ENCODE data around the gene RABGAP1. TPM values are rescaled to one million over a fixed set of nuclear protein-coding genes. Genes with fewer than 3 reads are reported as not detected.

The RABGAP1 gene
- total and polyA plus RNA-seq, 2 experiments from 2014 or later: 8.5 to 33.9 TPM

DNA sequence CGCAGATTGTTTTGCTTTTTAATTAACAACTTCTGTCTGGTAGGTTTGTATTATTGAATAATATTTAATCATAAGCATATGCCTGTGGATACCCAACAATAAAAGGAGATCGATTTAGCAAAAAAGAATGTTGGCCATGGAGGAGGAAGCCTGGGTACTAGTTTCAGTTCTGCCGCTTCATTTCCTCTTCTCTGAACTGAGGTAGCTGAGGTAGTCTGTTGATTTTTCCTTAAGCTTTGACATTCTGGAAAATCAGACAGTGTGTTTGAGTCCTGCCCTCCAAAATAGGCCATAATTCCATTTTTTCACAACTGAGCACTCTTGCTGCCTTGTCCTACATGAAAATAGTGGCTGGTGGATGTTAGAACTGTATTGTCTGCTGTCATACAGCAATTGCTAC is 86.7 kb downstream of the RABGAP1 start:
- Histone ChIP-seq H4K20me1 (replicated peaks; ENCODE audit: insufficient read depth) (0 out of 2 replicates have a peak, but pooled peaks cover 2% of the 10 kb centered on the region), H3K4me3 (no peak overlapping the region), H3K4me2 (no peak overlapping the region), H3K4me1 (ENCODE audit: insufficient read depth) (no peaks in the 10 kb centered on the region), H2AFZ (no peak overlapping the region), H3F3A (replicated peaks; ENCODE audit: low read depth) (no peaks in the 10 kb centered on the region), H3K79me2 (replicated peaks; ENCODE audit: insufficient read depth) (no peaks in the 10 kb centered on the region), H3K27me3 (ENCODE audit: insufficient read depth) (no peaks in the 10 kb centered on the region), H3K27ac (ENCODE audit: low read depth) (no peak overlapping the region), H3K36me3 (ENCODE audit: insufficient read depth) (peaks cover 4% of the 10 kb centered on the region; the same call in 1 of the 2 replicates), H3K9me2 (ENCODE audit: insufficient read depth) (no peaks in the 10 kb centered on the region)
- peaks cover 10% of the 10 kb centered on the region for H3K36me3 Mint-ChIP-seq (ENCODE audit: low read depth)
- H3K27me3 Mint-ChIP-seq (ENCODE audit: insufficient read depth, low read depth, poor library complexity): no peaks in the 10 kb centered on the region
- no peaks in the 10 kb centered on the region for H3K9me3 Mint-ChIP-seq
- TF ChIP-seq, protein P1, sequence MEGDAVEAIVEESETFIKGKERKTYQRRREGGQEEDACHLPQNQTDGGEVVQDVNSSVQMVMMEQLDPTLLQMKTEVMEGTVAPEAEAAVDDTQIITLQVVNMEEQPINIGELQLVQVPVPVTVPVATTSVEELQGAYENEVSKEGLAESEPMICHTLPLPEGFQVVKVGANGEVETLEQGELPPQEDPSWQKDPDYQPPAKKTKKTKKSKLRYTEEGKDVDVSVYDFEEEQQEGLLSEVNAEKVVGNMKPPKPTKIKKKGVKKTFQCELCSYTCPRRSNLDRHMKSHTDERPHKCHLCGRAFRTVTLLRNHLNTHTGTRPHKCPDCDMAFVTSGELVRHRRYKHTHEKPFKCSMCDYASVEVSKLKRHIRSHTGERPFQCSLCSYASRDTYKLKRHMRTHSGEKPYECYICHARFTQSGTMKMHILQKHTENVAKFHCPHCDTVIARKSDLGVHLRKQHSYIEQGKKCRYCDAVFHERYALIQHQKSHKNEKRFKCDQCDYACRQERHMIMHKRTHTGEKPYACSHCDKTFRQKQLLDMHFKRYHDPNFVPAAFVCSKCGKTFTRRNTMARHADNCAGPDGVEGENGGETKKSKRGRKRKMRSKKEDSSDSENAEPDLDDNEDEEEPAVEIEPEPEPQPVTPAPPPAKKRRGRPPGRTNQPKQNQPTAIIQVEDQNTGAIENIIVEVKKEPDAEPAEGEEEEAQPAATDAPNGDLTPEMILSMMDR (conservative IDR thresholded peaks at IDR 0.05; ENCODE audit: low read depth in 2 of 2): no peak
- TF ChIP-seq POLR2AphosphoS5 (IDR thresholded peaks at IDR 0.05; ENCODE audit: low read depth) (no peak), EZH2phosphoT487 (IDR thresholded peaks at IDR 0.05; ENCODE audit: unreplicated experiment) (no peak), CREB1 (CRISPR knock-in tag; IDR thresholded peaks at IDR 0.05; ENCODE audit: low read depth) (no peak), JUNB (IDR thresholded peaks at IDR 0.05; ENCODE audit: unreplicated experiment) (no peak), NANOG (IDR thresholded peaks at IDR 0.05; ENCODE audit: borderline replicate concordance) (no peak), ZNF331 (CRISPR knock-in tag; IDR thresholded peaks at IDR 0.05; ENCODE audit: low read depth) (no peak), ZNF114 (CRISPR knock-in tag; IDR thresholded peaks at IDR 0.05) (no peak), EZH2 (IDR thresholded peaks at IDR 0.05; ENCODE audit: low read depth, unreplicated experiment) (no peak), STAT1 (IDR thresholded peaks at IDR 0.05; ENCODE audit: unreplicated experiment) (no peak)
- TF ChIP-seq, protein P2, sequence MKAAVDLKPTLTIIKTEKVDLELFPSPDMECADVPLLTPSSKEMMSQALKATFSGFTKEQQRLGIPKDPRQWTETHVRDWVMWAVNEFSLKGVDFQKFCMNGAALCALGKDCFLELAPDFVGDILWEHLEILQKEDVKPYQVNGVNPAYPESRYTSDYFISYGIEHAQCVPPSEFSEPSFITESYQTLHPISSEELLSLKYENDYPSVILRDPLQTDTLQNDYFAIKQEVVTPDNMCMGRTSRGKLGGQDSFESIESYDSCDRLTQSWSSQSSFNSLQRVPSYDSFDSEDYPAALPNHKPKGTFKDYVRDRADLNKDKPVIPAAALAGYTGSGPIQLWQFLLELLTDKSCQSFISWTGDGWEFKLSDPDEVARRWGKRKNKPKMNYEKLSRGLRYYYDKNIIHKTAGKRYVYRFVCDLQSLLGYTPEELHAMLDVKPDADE (IDR thresholded peaks at IDR 0.05): no peak
- TF ChIP-seq, protein P3, sequence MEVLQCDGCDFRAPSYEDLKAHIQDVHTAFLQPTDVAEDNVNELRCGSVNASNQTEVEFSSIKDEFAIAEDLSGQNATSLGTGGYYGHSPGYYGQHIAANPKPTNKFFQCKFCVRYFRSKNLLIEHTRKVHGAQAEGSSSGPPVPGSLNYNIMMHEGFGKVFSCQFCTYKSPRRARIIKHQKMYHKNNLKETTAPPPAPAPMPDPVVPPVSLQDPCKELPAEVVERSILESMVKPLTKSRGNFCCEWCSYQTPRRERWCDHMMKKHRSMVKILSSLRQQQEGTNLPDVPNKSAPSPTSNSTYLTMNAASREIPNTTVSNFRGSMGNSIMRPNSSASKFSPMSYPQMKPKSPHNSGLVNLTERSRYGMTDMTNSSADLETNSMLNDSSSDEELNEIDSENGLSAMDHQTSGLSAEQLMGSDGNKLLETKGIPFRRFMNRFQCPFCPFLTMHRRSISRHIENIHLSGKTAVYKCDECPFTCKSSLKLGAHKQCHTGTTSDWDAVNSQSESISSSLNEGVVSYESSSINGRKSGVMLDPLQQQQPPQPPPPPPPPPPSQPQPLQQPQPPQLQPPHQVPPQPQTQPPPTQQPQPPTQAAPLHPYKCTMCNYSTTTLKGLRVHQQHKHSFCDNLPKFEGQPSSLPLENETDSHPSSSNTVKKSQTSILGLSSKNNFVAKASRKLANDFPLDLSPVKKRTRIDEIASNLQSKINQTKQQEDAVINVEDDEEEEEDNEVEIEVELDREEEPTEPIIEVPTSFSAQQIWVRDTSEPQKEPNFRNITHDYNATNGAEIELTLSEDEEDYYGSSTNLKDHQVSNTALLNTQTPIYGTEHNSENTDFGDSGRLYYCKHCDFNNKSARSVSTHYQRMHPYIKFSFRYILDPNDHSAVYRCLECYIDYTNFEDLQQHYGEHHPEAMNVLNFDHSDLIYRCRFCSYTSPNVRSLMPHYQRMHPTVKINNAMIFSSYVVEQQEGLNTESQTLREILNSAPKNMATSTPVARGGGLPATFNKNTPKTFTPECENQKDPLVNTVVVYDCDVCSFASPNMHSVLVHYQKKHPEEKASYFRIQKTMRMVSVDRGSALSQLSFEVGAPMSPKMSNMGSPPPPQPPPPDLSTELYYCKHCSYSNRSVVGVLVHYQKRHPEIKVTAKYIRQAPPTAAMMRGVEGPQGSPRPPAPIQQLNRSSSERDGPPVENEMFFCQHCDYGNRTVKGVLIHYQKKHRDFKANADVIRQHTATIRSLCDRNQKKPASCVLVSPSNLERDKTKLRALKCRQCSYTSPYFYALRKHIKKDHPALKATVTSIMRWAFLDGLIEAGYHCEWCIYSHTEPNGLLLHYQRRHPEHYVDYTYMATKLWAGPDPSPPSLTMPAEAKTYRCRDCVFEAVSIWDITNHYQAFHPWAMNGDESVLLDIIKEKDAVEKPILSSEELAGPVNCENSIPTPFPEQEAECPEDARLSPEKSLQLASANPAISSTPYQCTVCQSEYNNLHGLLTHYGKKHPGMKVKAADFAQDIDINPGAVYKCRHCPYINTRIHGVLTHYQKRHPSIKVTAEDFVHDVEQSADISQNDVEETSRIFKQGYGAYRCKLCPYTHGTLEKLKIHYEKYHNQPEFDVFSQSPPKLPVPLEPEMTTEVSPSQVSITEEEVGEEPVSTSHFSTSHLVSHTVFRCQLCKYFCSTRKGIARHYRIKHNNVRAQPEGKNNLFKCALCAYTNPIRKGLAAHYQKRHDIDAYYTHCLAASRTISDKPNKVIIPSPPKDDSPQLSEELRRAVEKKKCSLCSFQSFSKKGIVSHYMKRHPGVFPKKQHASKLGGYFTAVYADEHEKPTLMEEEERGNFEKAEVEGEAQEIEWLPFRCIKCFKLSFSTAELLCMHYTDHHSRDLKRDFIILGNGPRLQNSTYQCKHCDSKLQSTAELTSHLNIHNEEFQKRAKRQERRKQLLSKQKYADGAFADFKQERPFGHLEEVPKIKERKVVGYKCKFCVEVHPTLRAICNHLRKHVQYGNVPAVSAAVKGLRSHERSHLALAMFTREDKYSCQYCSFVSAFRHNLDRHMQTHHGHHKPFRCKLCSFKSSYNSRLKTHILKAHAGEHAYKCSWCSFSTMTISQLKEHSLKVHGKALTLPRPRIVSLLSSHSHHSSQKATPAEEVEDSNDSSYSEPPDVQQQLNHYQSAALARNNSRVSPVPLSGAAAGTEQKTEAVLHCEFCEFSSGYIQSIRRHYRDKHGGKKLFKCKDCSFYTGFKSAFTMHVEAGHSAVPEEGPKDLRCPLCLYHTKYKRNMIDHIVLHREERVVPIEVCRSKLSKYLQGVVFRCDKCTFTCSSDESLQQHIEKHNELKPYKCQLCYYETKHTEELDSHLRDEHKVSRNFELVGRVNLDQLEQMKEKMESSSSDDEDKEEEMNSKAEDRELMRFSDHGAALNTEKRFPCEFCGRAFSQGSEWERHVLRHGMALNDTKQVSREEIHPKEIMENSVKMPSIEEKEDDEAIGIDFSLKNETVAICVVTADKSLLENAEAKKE (CRISPR knock-in tag; IDR thresholded peaks at IDR 0.05): no peak
- TF ChIP-seq, protein P4, sequence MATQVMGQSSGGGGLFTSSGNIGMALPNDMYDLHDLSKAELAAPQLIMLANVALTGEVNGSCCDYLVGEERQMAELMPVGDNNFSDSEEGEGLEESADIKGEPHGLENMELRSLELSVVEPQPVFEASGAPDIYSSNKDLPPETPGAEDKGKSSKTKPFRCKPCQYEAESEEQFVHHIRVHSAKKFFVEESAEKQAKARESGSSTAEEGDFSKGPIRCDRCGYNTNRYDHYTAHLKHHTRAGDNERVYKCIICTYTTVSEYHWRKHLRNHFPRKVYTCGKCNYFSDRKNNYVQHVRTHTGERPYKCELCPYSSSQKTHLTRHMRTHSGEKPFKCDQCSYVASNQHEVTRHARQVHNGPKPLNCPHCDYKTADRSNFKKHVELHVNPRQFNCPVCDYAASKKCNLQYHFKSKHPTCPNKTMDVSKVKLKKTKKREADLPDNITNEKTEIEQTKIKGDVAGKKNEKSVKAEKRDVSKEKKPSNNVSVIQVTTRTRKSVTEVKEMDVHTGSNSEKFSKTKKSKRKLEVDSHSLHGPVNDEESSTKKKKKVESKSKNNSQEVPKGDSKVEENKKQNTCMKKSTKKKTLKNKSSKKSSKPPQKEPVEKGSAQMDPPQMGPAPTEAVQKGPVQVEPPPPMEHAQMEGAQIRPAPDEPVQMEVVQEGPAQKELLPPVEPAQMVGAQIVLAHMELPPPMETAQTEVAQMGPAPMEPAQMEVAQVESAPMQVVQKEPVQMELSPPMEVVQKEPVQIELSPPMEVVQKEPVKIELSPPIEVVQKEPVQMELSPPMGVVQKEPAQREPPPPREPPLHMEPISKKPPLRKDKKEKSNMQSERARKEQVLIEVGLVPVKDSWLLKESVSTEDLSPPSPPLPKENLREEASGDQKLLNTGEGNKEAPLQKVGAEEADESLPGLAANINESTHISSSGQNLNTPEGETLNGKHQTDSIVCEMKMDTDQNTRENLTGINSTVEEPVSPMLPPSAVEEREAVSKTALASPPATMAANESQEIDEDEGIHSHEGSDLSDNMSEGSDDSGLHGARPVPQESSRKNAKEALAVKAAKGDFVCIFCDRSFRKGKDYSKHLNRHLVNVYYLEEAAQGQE (IDR thresholded peaks at IDR 0.05; ENCODE audit: unreplicated experiment): no peak
- no peak for DNase-seq (ENCODE audit: low spot score)
- no peak overlapping the region for H3K4me3 Mint-ChIP-seq
- ATAC-seq: no peak
- H3K27ac Mint-ChIP-seq: no peak overlapping the region
- no peaks in the 10 kb centered on the region for H3K4me1 Mint-ChIP-seq

Data from GM23338 (cell line).